ENCODE data around the gene ADCY9. TPM values are rescaled to one million over a fixed set of nuclear protein-coding genes. Genes with fewer than 3 reads are reported as not detected.
"Not testable (repeated sequence)": the region's sequence is repeated elsewhere in the genome, so short reads cannot be mapped to it uniquely, and the experiment has no call there.

The ADCY9 gene
- polyA plus RNA-seq, 3 donors, result 0.44 to 9.3 (median 0.67) TPM

DNA sequence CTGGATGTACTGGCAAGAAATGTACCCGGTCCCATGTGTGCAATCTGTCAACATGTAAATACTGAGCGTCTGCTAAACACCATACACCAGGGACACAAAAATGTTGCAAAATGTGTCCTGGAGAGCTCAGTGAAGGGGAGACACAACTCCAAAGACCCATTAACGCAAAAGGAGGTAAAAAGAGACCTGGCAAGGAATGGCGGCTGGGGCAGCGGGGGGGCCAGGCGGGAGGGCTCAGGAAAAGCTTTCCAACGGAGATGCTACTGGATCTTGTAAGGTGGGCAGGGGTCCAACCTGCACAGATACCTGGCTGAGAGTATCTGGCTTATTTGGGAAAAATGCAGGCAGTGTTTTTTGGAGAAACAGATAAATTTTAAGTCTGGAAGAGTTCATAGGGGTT is 40.7 kb downstream of the ADCY9 start:
- Histone ChIP-seq H3K27me3 (ENCODE audit: control insufficient read depth in 2 of 2, insufficient read depth in 2 of 2, low read length in 2 of 2) (no peaks in the 10 kb centered on the region), H3K4me2 (replicated peaks; ENCODE audit: extremely low read depth, low read length, poor library complexity, severe bottlenecking) (no peak overlapping the region), H3K79me2 (ENCODE audit: insufficient read depth, low read length) (no peaks in the 10 kb centered on the region), H3K9ac (ENCODE audit: insufficient read depth, low read length, poor library complexity, severe bottlenecking) (no peak overlapping the region), H3K27ac (ENCODE audit: low read depth in 1 of 2, low read length in 2 of 2) (no peak overlapping the region), H4K20me1 (ENCODE audit: insufficient read depth, low read length) (no peaks in the 10 kb centered on the region), H3K4me1 (ENCODE audit: control insufficient read depth in 1 of 2, insufficient read depth in 2 of 2, low read length in 2 of 2) (no peaks in the 10 kb centered on the region), H2AFZ (ENCODE audit: insufficient read depth, low read depth, low read length, poor library complexity, severe bottlenecking) (no peak overlapping the region), H3K36me3 (replicated peaks in 1 of 2; ENCODE audit: control insufficient read depth in 1 of 2, insufficient read depth in 2 of 2, low read length in 2 of 2) (peaks cover 0 to 10% of the 10 kb centered on the region in 2 donors), H3K9me3 (replicated peaks in 1 of 2; ENCODE audit: control insufficient read depth in 1 of 2, insufficient read depth in 1 of 2, low read length in 2 of 2) (no peaks in the 10 kb centered on the region), H3K4me3 (replicated peaks in 1 of 3; ENCODE audit: low read depth in 2 of 3, low read length in 3 of 3) (no peak overlapping the region)
- no peaks in the 10 kb centered on the region for H3K4me1 Mint-ChIP-seq
- no peak overlapping the region for H3K27ac Mint-ChIP-seq
- no peak overlapping the region for H3K4me3 Mint-ChIP-seq
- H3K36me3 Mint-ChIP-seq, result peaks cover 11 to 15% of the 10 kb centered on the region in 2 donors
- H3K27me3 Mint-ChIP-seq (ENCODE audit: low read depth in 3 of 3), result no peaks in the 10 kb centered on the region
- DNase-seq, result no peak
- 98% methylated on average over 5 of the region's 7 CpGs for WGBS (ENCODE audit: insufficient coverage)
- intact Hi-C loops (cut with micrococcal nuclease), result no loop called here
- no peak for TF ChIP-seq CTCF (IDR thresholded peaks at IDR 0.05)
- no peaks in the 10 kb centered on the region for H3K9me3 Mint-ChIP-seq

- H3K36me3 ChIP-seq (replicated peaks in 1 of 2; ENCODE audit: control insufficient read depth in 1 of 2, insufficient read depth in 2 of 2, low read length in 2 of 2), result peaks cover 0 to 10% of the 10 kb centered on the region in 2 donors
- not testable (repeated sequence) for H3K27ac ChIP-seq (ENCODE audit: low read depth in 1 of 2, low read length in 2 of 2); H3K4me2 ChIP-seq (replicated peaks; ENCODE audit: extremely low read depth, low read length, poor library complexity, severe bottlenecking); H3K27ac Mint-ChIP-seq; H3K4me3 Mint-ChIP-seq; H3K79me2 ChIP-seq (ENCODE audit: insufficient read depth, low read length); H3K9ac ChIP-seq (ENCODE audit: insufficient read depth, low read length, poor library complexity, severe bottlenecking); DNase-seq; H2AFZ ChIP-seq (ENCODE audit: insufficient read depth, low read depth, low read length, poor library complexity, severe bottlenecking); H3K4me3 ChIP-seq (replicated peaks in 1 of 3; ENCODE audit: low read depth in 2 of 3, low read length in 3 of 3); H3K27me3 ChIP-seq (ENCODE audit: control insufficient read depth in 2 of 2, insufficient read depth in 2 of 2, low read length in 2 of 2); H3K4me1 ChIP-seq (ENCODE audit: control insufficient read depth in 1 of 2, insufficient read depth in 2 of 2, low read length in 2 of 2); H3K9me3 Mint-ChIP-seq; H3K27me3 Mint-ChIP-seq (ENCODE audit: low read depth in 3 of 3); H4K20me1 ChIP-seq (ENCODE audit: insufficient read depth, low read length); H3K4me1 Mint-ChIP-seq; H3K9me3 ChIP-seq (replicated peaks in 1 of 2; ENCODE audit: control insufficient read depth in 1 of 2, insufficient read depth in 1 of 2, low read length in 2 of 2)
- intact Hi-C loops (cut with micrococcal nuclease), result loop anchor here in 1 of 2 donors (5.0 kb wide), 1 partner anchor 36 kb away; no protein-coding TSS in a partner anchor
- WGBS (ENCODE audit: insufficient coverage), result 98% methylated on average over 6 of the region's 9 CpGs
- peaks cover 13 to 15% of the 10 kb centered on the region in 2 donors for H3K36me3 Mint-ChIP-seq
Measured at GRCh38 chr16:4073150-4073549, 43.1 kb downstream of the ADCY9 start.

All from CD14-positive monocyte (primary cell).